ENCODE results near the gene JMJD7.

The JMJD7 gene

DNA sequence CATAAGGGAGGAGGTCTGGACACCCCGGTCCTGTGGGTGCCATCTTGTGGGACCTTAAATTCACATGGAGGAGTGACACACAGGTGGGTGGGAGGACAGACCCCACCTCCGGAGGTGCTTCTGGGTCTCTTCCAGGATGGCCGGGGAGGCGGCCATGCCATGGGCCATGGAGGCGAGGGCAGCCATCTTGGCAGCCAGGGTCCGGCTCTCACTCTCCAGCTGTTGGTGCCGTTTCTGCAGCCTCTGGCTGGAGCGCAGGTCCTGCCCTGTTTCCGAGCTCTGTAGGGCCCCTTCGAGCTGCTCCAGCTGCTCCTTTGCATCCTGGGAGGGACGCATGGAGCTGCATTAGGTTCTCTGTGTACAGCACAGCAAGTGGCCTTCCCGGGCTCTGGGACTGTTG is 46.8 kb downstream of the JMJD7 start:
- ChIA-PET CTCF (interaction anchor here (1.0 kb wide), 1 partner anchor 10 kb away, joined by 5 read pairs; no protein-coding TSS in a partner anchor), POLR2A (ENCODE audit: low non-redundant PET) (no interaction called here)
- TF ChIP-seq, protein P1, sequence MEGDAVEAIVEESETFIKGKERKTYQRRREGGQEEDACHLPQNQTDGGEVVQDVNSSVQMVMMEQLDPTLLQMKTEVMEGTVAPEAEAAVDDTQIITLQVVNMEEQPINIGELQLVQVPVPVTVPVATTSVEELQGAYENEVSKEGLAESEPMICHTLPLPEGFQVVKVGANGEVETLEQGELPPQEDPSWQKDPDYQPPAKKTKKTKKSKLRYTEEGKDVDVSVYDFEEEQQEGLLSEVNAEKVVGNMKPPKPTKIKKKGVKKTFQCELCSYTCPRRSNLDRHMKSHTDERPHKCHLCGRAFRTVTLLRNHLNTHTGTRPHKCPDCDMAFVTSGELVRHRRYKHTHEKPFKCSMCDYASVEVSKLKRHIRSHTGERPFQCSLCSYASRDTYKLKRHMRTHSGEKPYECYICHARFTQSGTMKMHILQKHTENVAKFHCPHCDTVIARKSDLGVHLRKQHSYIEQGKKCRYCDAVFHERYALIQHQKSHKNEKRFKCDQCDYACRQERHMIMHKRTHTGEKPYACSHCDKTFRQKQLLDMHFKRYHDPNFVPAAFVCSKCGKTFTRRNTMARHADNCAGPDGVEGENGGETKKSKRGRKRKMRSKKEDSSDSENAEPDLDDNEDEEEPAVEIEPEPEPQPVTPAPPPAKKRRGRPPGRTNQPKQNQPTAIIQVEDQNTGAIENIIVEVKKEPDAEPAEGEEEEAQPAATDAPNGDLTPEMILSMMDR (conservative IDR thresholded peaks at IDR 0.05; ENCODE audit: low read depth), result no peak
- no peak overlapping the region for H3K27ac ChIP-seq
- no peak for DNase-seq (ENCODE audit: low spot score)

DNA sequence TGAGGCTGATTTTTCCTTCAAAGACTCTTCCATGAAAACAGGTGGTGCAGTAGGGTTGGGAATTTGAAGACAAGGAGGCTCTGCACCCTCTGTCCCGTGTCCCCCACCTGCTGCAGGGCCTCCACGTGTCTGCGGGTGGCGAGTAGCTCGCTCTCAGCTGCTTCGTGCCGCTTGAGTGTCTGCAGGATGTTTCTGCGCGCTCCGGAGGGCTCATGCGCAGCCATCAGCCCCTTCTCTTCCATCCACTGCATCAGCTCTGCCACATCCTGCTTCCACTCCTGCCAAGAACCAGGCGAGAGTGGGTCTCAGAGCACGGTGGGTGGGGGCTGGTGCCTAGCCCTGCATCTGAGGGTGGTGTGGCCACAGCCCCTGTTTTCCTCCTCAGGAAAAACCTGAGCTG is 48.1 kb downstream of the JMJD7 start:
- DNase-seq (ENCODE audit: low spot score), result no peak
- CTCF ChIA-PET, result interaction anchor here (0.5 to 1.1 kb wide), 3 partner anchors 10 to 40 kb away, joined by 3 to 6 read pairs (median 5); no protein-coding TSS in a partner anchor
- no peak overlapping the region for H3K27ac ChIP-seq
- TF ChIP-seq, protein P1 (conservative IDR thresholded peaks at IDR 0.05; ENCODE audit: low read depth), result no peak
- POLR2A ChIA-PET (ENCODE audit: low non-redundant PET), result interaction anchor here (0.6 to 1.4 kb wide), 2 partner anchors 24 to 373 kb away, joined by 3 read pairs; no protein-coding TSS in a partner anchor

DNA sequence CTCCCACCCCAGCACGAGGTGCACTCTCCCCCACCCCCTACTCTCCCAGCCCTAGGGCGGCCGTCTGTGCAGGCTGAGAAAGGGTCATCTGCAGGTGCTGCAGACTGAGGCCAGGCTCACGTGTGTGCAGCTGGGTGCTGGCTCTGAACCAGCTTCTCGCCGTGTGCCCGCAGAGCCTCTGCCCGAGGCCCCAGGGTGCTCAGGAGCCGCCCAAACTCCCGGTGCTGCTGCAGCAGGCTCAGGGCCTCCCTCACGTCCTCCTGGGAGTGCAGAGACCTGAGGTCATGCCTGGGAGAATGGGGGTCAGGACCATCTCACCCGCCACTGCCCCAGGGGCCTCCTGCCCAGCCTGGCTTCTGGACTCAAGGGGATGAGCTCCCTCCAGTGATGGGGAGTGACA is 48.8 kb downstream of the JMJD7 start:
- POLR2A ChIA-PET (ENCODE audit: low non-redundant PET), result interaction anchor here (0.6 to 1.4 kb wide), 2 partner anchors 25 to 374 kb away, joined by 3 read pairs; no protein-coding TSS in a partner anchor
- CTCF ChIA-PET, result interaction anchor here (0.5 to 0.8 kb wide), 2 partner anchors 12 to 39 kb away, joined by 3 to 6 read pairs; no protein-coding TSS in a partner anchor
- no peak for DNase-seq (ENCODE audit: low spot score)
- TF ChIP-seq, protein P1 (conservative IDR thresholded peaks at IDR 0.05; ENCODE audit: low read depth), result no peak
- peak overlapping the region; percentile 1; the same call in 1 of the 2 replicates for H3K27ac ChIP-seq

DNA sequence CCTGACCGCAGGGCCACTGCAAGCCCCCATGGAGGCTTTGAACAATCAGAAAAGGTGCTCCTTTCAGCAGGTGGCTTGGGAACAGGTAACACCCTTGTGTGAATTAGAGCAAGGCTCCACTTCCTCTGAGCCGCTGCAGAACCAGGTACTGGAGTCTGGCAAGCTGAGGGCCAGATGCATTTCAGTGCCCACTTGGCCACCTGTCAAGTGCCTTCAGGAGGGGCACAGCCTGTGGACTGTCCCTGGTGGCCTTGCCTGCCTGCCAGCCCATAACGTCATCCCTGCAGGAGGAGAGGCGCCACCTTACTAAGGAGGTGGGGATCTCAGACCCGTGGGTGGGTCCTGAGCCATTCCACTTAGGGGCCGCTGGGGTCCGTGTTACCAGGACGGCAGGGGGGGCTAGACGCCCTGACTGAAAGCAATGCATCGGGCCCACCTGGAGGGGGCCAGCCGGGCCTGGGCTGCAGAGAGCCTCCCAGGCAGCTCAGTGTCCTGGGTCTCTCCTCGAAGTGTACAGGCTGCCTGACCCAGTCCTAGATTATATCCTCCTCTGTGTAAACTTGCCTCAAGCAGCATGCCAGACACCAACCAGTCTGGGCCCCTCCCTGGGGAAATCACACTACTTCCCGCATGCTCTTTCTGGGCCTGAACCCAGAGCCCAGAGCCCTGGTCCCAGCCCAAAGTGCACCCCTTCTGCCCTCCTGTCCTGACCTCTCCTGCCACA is 49.9 kb downstream of the JMJD7 start:
- TF ChIP-seq, protein P1 (conservative IDR thresholded peaks at IDR 0.05; ENCODE audit: low read depth), result no peak
- no peak for DNase-seq (ENCODE audit: low spot score)
- peak overlapping the region; percentile 12; the same call in 1 of the 2 replicates for H3K27ac ChIP-seq
- POLR2A ChIA-PET (ENCODE audit: low non-redundant PET), result no interaction called here
- CTCF ChIA-PET, result no interaction called here

DNA sequence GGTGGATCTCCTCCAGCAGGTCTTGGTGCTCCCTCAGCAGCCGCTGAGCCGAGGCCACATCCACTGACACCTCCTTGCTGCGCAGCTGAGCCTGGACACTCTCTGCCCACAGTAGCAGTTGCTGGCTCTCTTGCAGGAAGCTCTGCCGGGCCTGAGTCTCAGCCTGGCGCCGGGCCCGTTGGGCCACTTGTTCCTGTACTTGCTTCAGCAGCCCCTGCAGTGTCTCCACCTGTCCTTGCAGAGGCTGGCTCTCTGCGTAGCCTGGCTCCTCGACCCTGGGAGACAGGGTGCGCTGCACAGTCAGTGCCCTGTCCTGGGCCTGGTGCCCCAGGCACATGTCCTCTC is 50.4 kb downstream of the JMJD7 start:
- H3K27ac ChIP-seq, result peak overlapping the region; percentile 12; the same call in 1 of the 2 replicates
- TF ChIP-seq, protein P1 (conservative IDR thresholded peaks at IDR 0.05; ENCODE audit: low read depth), result no peak
- DNase-seq (ENCODE audit: low spot score), result no peak
- POLR2A ChIA-PET (ENCODE audit: low non-redundant PET), result no interaction called here
- CTCF ChIA-PET, result no interaction called here

DNA sequence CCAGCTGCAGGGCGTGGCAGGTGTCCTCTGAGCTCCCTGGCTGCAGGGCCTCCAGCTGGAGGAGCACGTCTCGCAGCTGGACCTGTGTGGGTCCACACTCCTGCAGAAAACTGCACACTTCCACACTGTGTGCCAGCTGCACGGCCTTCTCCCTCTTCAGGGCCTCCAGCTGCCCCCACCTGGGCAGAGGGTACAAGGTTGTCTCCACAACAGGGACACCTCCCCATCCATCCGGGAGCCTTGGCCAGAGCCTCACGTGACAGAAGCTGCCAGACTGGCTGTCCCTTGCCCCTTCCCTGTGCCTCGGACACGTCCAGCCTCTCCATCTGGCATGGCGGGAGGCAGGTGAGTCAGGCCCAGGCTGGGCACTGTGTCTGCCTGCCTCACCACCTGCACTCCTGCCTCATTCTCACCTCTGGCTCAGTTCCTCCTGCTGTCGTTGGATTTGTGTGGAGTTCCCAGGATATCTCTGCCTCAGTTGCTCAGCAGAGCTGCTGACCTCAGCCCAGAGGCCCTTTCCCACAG is 51.5 kb downstream of the JMJD7 start:
- TF ChIP-seq, protein P1 (conservative IDR thresholded peaks at IDR 0.05; ENCODE audit: low read depth), result no peak

More for the DNA sequence above, 51.5 kb downstream of the JMJD7 start:
- CTCF ChIA-PET, result no interaction called here
- DNase-seq (ENCODE audit: low spot score), result no peak
- 0 out of 2 replicates have a peak overlapping the region, but pooled peaks have one; percentile 1 for H3K27ac ChIP-seq
- POLR2A ChIA-PET (ENCODE audit: low non-redundant PET), result no interaction called here
